Panc1 (cell line): ENCODE results near the gene ZFAND3. TPM values are rescaled to one million over a fixed set of nuclear protein-coding genes. Genes with fewer than 3 reads are reported as not detected.

Source experiments
- ATAC-seq: fragments of 200-7000 bp; cut with Tn5 transposase; 2 replicates; pipeline ENCODE4 v1.9.1; 2020; ENCODE audit warnings: mild to moderate bottlenecking, moderate library complexity
- BruUV-seq: library from RNA; stranded (reverse); fragments of 400-500 nt; replicated peaks from 2 replicates; lab custom pipeline; 2021; lab: Mats Ljungman, UMichigan
- CTCF ChIA-PET: fragments of 300-600 bp; sonication (Branson Sonifier 250); formaldehyde crosslinking; loops from one replicate; lab custom pipeline; 2022; ENCODE audit warnings: antibody characterized with exemption; lab: Charles Lee
- POLR2A ChIA-PET: fragments of 300-600 bp; sonication (Branson Sonifier 250); formaldehyde crosslinking; loops from one replicate; lab custom pipeline; 2022; ENCODE audit warnings: antibody characterized with exemption; lab: Charles Lee
- DNase-seq: peaks from one replicate; pipeline ENCODE4 v3.0.0-alpha.2; 2010; ENCODE audit warnings: low read depth, low spot score
- H3K27ac ChIP-seq: 2 replicates; pipeline ENCODE4 v1.5.1; 2011; ENCODE audit warnings: mild to moderate bottlenecking, low read length, inconsistent platforms
- H3K27me3 ChIP-seq: fragments of 200-500 bp; sonication (Bioruptor generic); 2 replicates; pipeline ENCODE4 v1.6.0; 2014; ENCODE audit warnings: low read length, inconsistent platforms; ENCODE audit not compliant: control insufficient read depth, insufficient read depth
- H3K36me3 ChIP-seq: fragments of 200-500 bp; sonication (Bioruptor generic); 2 replicates; pipeline ENCODE4 v1.5.1; 2014; ENCODE audit warnings: inconsistent platforms, mild to moderate bottlenecking, low read length, moderate library complexity; ENCODE audit not compliant: control insufficient read depth, insufficient read depth
- H3K4me1 ChIP-seq: 2 replicates; pipeline ENCODE4 v1.5.1; 2011; ENCODE audit warnings: inconsistent platforms, mild to moderate bottlenecking, low read length, moderate library complexity; ENCODE audit not compliant: control insufficient read depth, insufficient read depth
- H3K4me3 ChIP-seq, 2 experiments: 2 replicates each; pipeline ENCODE4 v1.5.1; 2011 to 2012; ENCODE audit warnings: low read depth in 2 of 2, low read length in 2 of 2, mild to moderate bottlenecking in 2 of 2, inconsistent platforms in 1 of 2, moderate library complexity in 1 of 2
- H3K9me3 ChIP-seq: fragments of 200-500 bp; sonication (Bioruptor generic); 2 replicates; pipeline ENCODE4 v1.5.1; 2014; ENCODE audit warnings: low read depth, mild to moderate bottlenecking, inconsistent platforms, low read length, moderate library complexity; ENCODE audit not compliant: control insufficient read depth, insufficient read depth
- POLR2AphosphoS5 ChIP-seq: IDR thresholded peaks from 2 replicates; pipeline ENCODE4 v1.6.1; 2012; ENCODE audit warnings: mild to moderate bottlenecking, low read depth, low read length, moderate library complexity
- SIN3A ChIP-seq: IDR thresholded peaks from 2 replicates; pipeline ENCODE4 v1.6.1; 2012; ENCODE audit warnings: low read depth, mild to moderate bottlenecking, low read length, moderate library complexity, borderline replicate concordance; ENCODE audit not compliant: insufficient read depth
- TCF7L2 ChIP-seq: IDR thresholded peaks from 2 replicates; pipeline ENCODE4 v1.6.1; 2011; ENCODE audit warnings: mild to moderate bottlenecking, low read depth, low read length, inconsistent platforms
- in situ Hi-C: cut with HindIII; loops from 2 replicates; pipeline ENCODE4 v1.10.0; 2016; ENCODE audit warnings: low sequenced_read_pairs, low pct_unique_long_range_greater_than_20kb
- intact Hi-C: fragments of 100-400 bp; cut with micrococcal nuclease; formaldehyde crosslinking; loops from one replicate; pipeline ENCODE4 v1.10.0; 2022; ENCODE audit not compliant: unreplicated experiment
- total RNA-seq: library from RNA; stranded (reverse); gene quantifications from one replicate; pipeline ENCODE4 v1.2.1, GENCODE V29; 2021; ENCODE audit not compliant: unreplicated experiment
- TF ChIP-seq, protein P1 (sequence below), 2 experiments: IDR thresholded peaks; 2 replicates each; pipeline ENCODE4 v1.6.1; 2011 to 2012; ENCODE audit warnings: low read depth in 2 of 2, control low read depth in 1 of 2, low read length in 1 of 2, mild to moderate bottlenecking in 1 of 2, moderate library complexity in 1 of 2; ENCODE audit not compliant: insufficient read depth in 1 of 2
- TF ChIP-seq, protein P2 (sequence below): fragments of 450-650 bp; IDR thresholded peaks from 2 replicates; pipeline ENCODE4 v1.5.1; 2017; ENCODE audit warnings: mild to moderate bottlenecking

ZFAND3 gene
- total RNA-seq, 1 experiment from 2014 or later, result 95.9 TPM

DNA sequence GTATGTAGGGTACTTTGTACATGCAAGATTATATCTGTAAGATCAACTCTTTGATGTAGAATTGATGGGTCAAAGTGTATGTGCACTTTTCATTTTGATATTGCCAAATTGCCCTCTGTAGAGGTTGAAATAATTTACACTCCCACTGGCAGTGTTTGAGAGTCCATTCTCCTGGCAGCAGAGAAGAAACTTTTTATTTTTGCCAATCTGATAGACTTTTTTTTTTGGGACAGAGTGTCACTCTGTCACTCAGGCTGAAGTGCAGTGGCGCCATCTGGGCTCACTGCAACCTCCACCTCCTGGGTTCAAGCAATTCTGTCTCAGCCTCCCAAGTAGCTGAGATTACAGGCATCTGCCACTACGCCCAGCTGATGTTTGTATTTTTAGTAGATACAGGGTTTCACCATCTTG, 199.2 kb downstream of the ZFAND3 start:
- H3K4me3 ChIP-seq, result no peak overlapping the region
- CTCF ChIA-PET, result interaction anchor here (0.7 kb wide), 1 partner anchor 235 kb away, joined by 4 read pairs; no protein-coding TSS in a partner anchor
- intact Hi-C loops, result loop anchor here (10.0 kb wide), 2 partner anchors 224 to 314 kb away; no protein-coding TSS in a partner anchor
- H3K4me1 ChIP-seq, result no peaks in the 10 kb centered on the region
- in situ Hi-C loops, result no loop called here
- H3K27me3 ChIP-seq, result no peaks in the 10 kb centered on the region
- ATAC-seq (no peak), DNase-seq (no peak)
- no TSS peak for BruUV-seq
- no peak overlapping the region for H3K27ac ChIP-seq
- H3K36me3 ChIP-seq, result no peaks in the 10 kb centered on the region
- TF ChIP-seq SIN3A (no peak), POLR2AphosphoS5 (no peak), TCF7L2 (no peak)
- TF ChIP-seq, protein P1, sequence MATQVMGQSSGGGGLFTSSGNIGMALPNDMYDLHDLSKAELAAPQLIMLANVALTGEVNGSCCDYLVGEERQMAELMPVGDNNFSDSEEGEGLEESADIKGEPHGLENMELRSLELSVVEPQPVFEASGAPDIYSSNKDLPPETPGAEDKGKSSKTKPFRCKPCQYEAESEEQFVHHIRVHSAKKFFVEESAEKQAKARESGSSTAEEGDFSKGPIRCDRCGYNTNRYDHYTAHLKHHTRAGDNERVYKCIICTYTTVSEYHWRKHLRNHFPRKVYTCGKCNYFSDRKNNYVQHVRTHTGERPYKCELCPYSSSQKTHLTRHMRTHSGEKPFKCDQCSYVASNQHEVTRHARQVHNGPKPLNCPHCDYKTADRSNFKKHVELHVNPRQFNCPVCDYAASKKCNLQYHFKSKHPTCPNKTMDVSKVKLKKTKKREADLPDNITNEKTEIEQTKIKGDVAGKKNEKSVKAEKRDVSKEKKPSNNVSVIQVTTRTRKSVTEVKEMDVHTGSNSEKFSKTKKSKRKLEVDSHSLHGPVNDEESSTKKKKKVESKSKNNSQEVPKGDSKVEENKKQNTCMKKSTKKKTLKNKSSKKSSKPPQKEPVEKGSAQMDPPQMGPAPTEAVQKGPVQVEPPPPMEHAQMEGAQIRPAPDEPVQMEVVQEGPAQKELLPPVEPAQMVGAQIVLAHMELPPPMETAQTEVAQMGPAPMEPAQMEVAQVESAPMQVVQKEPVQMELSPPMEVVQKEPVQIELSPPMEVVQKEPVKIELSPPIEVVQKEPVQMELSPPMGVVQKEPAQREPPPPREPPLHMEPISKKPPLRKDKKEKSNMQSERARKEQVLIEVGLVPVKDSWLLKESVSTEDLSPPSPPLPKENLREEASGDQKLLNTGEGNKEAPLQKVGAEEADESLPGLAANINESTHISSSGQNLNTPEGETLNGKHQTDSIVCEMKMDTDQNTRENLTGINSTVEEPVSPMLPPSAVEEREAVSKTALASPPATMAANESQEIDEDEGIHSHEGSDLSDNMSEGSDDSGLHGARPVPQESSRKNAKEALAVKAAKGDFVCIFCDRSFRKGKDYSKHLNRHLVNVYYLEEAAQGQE (IDR thresholded peaks at IDR 0.05; ENCODE audit: insufficient read depth in 1 of 2, low read depth in 2 of 2, low read length in 1 of 2), result no peak
- TF ChIP-seq, protein P2, sequence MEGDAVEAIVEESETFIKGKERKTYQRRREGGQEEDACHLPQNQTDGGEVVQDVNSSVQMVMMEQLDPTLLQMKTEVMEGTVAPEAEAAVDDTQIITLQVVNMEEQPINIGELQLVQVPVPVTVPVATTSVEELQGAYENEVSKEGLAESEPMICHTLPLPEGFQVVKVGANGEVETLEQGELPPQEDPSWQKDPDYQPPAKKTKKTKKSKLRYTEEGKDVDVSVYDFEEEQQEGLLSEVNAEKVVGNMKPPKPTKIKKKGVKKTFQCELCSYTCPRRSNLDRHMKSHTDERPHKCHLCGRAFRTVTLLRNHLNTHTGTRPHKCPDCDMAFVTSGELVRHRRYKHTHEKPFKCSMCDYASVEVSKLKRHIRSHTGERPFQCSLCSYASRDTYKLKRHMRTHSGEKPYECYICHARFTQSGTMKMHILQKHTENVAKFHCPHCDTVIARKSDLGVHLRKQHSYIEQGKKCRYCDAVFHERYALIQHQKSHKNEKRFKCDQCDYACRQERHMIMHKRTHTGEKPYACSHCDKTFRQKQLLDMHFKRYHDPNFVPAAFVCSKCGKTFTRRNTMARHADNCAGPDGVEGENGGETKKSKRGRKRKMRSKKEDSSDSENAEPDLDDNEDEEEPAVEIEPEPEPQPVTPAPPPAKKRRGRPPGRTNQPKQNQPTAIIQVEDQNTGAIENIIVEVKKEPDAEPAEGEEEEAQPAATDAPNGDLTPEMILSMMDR, result peak; percentile 48
- H3K9me3 ChIP-seq, result no peaks in the 10 kb centered on the region
- POLR2A ChIA-PET, result no interaction called here

DNA sequence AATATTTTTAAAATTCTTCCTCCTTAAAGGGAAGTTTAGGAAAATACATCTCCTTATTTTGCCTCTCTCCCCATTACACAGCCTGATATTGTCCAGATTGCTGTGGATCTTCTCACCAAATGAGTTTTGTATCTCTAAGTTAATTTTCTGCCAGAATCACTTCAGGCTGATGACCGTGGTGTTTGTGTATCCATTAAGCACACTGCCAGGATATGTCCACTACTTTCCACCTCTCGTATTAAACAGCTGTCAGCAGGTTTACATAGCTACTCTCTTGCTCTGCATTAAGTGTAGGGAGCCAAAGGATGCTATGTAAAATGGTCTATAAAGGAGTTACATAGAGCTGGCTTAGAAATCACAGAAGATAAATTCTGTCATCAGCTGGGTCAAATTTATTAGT, 201.1 kb downstream of the ZFAND3 start:
- no peaks in the 10 kb centered on the region for H3K9me3 ChIP-seq
- no peak overlapping the region for H3K4me3 ChIP-seq
- in situ Hi-C loops (no loop called here), intact Hi-C loops (no loop called here)
- H3K27ac ChIP-seq, result no peak overlapping the region
- TF ChIP-seq TCF7L2 (no peak), POLR2AphosphoS5 (no peak), SIN3A (no peak)
- TF ChIP-seq, protein P2, result no peak
- TF ChIP-seq, protein P1 (IDR thresholded peaks at IDR 0.05; ENCODE audit: insufficient read depth in 1 of 2, low read depth in 2 of 2, low read length in 1 of 2), result no peak
- BruUV-seq, result no TSS peak
- ChIA-PET POLR2A (no interaction called here), CTCF (no interaction called here)
- H3K27me3 ChIP-seq, result no peaks in the 10 kb centered on the region
- H3K4me1 ChIP-seq, result no peaks in the 10 kb centered on the region
- DNase-seq (no peak), ATAC-seq (no peak)
- H3K36me3 ChIP-seq, result no peaks in the 10 kb centered on the region
